HG03432 (cell line): Measurements from ENCODE around the gene BRD9.
"Not testable (repeated sequence)": the region's sequence is repeated elsewhere in the genome, so short reads cannot be mapped to it uniquely, and the experiment has no call there.

Source experiments
- ATAC-seq: cut with Tn5 transposase; IDR thresholded peaks from one replicate; pipeline ENCODE4 v1.9.1; 2021; ENCODE audit warnings: mild to moderate bottlenecking, moderate library complexity; ENCODE audit not compliant: unreplicated experiment

Gene BRD9

DNA sequence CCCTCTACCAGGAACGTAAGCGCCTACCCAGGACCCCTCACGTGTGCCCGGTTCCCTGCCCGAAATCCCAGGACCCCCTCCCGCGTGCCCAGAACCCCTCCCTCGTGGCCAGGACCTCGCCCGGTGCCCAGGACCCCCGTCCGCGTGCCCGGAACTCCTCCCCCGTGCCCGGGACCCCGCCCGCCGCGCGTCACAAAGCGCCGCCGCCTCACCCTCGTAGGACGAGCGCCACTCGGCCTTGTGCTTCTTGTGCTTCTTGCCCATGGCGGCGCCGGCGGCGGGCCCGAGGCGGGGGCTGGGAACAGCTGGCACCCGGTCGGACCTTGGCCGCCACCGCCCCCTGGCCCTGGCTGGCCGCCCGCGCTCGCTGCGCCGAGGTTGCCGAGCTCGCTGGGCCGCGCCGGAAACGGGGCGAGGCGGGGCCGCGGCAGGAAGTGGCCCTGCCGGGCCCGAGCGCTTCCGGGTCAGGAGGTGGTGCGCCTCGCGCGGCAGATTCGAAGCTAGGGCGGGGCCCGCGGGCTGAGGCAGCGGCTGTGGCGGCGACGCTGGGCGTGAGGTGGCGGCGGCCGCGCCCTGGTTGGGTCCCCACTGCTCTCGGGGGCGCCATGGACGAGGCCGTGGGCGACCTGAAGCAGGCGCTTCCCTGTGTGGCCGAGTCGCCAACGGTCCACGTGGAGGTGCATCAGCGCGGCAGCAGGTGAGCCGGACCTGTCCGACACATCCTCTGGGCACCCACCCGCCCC, at the start of gene BRD9, which contains the start of gene TRIP13:
Gene BRD9 (minus strand): TSS at position 408 of the 743 bp plus-strand sequence. CDS start 144 bp downstream, at position 264.
Gene TRIP13 (plus strand): TSS at position 491 of the 743 bp plus-strand sequence. CDS start 115 bp downstream, at position 606.
- peak; percentile 97 for ATAC-seq

- ATAC-seq, result not testable (repeated sequence)
Measured at GRCh38 chr5:940741-941140, 48.1 kb upstream of the BRD9 start.

DNA sequence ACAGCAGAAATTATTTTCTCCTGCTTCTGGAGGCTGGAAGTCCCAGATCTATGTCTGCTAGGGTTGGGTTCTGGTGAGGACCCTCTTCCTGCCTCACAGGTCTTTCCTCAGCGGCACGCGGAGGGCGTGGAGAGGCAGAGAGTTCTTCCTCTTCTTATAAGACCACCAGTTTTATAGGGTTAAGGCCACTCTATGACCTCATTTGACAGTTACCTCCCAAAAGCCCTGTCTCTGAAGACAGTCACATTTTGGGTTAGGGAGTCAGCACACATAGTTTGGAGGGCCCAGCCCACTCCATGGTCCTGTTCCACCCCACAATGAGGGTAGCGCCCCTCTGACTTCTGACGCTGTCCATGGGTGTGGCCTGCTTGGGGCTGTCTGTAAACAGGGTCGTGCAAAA, 46.8 kb upstream of the BRD9 start:
- no peak for ATAC-seq

DNA sequence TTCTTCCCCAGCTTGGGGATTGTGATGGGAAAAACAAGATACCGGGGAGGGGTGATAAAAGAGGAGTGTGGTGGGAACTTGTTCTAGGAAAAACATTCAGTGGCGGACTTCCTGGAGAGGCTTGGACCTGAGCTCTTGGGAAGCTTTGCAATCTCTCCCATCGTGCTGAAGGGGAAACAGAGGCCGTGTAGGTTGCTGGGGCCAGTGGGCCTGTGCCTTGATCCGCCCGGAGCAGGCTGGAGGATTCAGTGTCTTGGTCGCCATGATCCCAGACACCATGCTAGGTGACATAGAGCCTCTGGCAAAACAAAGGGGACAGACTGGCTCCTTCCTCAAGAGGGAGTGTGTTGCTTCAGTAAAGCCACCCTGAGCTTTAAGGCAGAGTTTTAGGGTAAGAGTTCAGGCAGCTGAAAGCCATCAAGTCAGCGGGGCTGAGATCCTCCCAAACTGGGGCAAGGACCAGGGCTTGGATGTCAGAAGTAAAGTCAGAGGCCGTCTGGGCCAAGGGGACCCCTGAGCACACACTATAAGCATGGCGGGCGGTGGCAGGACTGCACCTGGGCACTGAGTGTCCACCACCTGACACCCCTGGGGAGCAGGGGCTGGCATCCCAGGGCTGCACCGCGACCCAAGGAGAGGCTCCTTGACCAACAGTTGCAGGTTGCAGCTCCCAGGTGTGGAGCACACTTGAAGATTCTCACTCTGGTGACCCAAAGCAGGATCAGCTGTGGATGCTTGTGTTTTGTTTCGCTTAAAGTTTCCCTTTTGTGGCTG, 44.7 kb upstream of the BRD9 start:
- no peak for ATAC-seq

DNA sequence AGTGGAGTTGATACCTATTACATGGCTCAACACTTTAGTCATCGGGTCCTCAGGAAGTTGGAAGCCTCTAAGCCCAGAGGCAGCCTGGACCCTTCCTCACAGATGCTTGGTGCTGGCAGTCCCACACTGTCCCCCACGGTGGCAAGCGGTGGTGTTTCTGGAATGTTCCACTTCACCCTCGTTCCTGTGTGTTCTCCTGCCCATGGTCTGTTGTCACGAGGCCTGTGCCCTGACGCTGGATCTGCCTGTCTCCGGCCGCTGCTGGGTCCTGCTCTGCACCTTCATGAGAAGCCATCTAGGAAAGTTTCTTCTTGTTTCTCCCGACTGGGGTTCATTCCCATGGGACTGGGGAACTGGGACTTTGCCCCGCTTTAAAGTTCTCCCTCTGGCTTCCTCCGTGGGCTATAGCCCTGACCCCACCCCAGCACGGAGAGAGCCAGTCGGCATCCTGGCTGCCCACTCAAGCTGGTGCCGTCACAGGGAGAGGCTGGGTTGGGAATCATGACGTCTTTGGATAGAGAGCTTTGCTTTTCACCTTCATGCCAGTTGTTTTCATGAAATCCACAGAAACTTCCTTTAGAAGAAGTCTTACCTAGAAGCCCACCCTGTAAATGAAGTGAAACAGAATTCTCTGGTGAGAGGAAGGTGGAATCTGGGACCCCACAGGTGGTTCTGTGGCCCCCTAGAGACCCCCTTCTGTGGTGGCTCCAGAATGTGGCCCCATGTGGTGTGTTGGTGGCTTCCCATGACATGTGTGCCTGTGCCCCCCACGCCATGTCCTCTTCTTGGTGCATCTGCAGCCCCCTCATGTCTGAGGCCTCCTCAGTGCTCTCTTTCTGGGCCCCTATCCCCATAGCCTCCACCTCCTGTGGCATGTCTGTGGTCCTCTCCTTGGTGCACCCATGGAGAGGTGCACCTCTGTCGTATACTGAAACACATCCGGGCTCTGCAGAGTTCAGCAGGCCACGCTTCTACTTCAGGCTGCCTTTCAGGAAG, 43.8 kb upstream of the BRD9 start:
- ATAC-seq, result no peak

DNA sequence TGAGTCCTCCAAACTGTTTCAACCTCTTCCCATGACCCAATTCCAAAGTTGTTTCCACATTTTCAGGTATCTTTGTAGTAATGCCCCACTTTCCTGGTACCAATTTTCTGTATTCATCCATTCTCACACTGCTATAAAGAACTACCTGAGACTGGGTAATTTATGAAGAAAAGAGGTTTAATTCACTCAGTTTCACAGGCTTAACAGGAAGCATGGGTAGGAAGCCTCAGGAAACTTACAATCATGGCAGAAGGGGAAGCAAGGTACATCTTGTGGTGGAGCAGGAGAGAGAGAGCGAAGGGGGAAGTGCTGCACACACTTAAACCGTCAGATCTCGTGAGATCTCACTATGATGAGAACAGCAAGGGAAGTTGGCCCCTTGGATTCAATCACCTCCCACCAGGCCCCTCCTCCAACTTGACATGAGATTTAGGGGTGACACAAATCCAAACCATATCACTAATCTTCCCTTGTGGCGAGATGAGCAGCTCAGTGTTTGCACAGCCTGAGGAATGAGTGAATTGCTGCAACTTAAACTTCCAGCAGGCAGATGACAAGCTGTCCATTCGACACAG, 43.0 kb upstream of the BRD9 start:
- ATAC-seq, result no peak

DNA sequence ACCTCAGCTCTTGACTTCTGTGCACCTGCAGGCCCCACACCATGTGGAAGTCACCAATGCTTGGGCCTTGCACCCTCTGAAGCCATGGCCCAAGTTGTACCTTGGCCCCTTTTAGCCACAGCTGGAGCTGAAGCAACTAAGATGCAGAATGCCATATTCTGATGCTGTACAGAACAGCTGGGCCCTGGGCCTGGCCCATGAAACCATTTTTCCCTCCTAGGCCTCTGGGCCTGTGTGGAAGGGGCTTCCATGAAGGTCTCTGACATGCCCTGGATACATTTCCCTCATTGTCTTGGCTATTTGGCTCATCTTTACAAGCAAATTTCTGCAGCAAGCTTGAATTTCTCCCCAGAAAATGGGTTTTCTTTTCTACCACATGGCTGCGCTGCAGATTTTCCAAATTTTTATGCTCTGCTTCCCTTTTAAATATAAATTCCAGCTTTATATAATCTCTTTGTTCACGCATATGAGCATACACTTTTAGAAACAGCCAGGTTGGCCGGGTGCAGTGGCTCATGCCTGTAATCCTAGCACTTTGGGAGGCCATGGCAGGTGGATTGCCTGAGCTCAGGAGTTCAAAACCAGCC, 41.9 kb upstream of the BRD9 start:
- not testable (repeated sequence) for ATAC-seq

DNA sequence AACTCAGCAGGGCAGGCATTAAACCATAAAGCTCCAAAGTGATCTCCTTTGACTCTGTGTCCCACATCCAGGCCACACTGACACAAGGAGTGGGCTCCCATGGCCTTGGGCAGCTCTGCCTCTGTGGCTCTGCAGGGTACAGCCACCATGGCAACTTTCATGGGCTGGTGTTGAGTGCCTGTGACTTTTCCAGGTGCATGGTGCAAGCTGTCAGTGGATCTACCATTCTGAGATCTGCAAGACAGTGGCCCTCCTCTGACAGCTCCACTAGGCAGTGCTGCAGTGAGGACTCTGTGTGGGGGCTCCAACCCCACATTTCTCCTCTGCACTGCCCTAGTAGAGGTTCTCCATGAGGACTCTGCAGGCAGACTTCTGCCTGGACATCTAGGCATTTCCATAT, 41.4 kb upstream of the BRD9 start:
- not testable (repeated sequence) for ATAC-seq

DNA sequence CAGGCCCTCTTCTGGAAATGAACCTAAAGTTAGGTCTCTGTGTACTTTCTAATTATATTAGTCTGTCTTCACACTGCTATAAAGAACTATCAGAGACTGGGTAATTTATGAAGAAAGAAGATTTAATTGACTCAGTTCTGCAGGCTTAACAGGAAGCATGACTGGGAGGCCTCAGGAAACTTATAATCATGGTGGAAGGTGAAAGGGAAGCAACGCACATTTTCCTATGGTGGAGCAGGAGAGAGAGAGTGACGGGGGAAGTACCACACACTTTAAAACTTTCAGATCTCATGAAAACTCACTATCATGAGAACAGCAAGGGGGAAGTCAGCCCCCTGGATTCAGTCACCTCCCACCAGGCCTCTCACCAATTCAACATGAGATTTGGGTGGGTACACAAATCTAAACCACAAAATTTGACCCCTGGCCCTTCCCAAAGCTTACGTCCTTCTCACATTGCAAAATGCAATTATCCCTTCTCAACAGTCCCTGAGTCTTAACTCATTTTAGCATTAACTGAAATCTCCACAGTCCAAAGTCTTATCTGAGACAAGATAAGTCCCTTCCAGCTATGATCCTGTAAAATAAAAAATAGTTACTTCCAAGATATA, 40.8 kb upstream of the BRD9 start:
- no peak for ATAC-seq

DNA sequence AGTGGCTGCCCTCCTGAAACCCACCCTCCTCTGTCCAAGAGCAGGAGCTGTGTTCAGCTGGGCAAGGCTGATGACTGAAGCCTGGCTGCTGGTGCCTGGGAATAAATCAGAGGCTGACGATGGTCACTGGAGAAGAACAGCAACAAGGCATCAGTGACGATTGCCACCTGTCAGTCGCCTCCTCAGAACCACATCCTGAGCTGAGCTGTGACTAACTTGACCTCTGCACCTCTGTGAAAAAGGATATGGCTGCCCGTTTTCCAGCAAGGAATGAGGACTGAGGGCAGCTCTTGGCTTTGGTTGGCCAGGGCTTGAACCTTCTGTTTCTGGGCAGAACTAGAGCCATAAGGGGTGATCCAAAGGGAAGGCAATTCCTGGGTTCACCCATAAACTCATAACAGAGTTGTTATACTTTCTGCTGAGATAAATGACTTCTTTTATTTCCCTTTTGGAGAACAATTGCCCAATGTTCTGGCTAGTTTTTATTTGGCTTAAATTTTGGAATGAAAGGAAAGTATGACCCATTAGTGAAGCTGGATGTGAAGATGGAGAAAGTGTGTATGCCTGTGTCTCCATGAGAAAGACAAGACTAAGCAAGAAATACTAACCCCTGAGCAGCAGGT, 40.1 kb upstream of the BRD9 start:
- no peak for ATAC-seq

- ATAC-seq, result no peak
Measured at GRCh38 chr5:932151-932627, 39.6 kb upstream of the BRD9 start.

GRCh38 chr5:931570-932145, 39.1 kb upstream of the BRD9 start:
- ATAC-seq, result no peak

GRCh38 chr5:930866-931265, 38.3 kb upstream of the BRD9 start:
- no peak for ATAC-seq

GRCh38 chr5:929596-929995, 37.0 kb upstream of the BRD9 start:
- no peak for ATAC-seq

- not testable (repeated sequence) for ATAC-seq
Measured at GRCh38 chr5:929182-929581, 36.6 kb upstream of the BRD9 start.

GRCh38 chr5:927172-928015, 34.8 kb upstream of the BRD9 start:
- no peak for ATAC-seq

DNA sequence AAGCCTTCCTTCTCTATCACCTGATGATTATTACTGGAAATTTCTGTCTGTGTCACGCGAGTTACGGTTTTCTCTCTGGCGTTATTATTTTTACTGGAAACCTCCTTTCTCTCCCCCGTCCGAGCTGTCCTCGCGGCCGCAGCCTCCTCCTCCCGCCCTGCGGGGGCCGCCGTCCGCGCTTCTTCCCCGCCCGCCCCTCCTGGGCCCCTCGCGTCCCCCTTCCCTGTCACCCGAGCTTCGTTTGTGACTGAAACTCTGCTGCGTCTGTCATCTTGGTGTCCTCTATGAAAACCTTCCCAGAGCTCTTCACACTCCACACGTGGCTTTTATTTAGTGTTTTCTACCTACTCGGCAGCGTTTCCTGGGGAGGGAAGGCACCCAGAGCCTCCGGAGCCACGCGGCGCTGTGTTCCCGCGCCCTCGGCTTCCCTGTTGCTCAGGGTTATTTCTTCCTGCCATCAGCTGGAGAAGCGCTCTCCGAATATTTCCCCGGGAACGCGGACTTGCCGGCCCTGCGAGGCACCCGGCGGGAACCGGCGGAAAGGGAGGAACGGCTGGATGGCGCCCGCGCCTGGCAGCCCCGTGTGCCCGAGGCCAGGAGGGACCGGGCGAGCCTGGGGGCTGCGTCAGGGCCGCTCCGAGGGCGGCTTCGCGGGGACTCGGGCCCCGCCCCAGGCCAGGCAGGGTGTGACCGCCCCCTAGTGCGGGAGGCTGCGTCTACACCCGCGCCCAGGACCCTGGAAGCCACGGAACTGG, 34.0 kb upstream of the BRD9 start:
- ATAC-seq, result no peak
